Measurements from ENCODE around the gene HDLBP.

HDLBP gene

GRCh38 chr2:241249654-241250053 is 65.8 kb downstream of the HDLBP start:
- no peak overlapping the region for H3K4me3 ChIP-seq (ENCODE audit: low read length)

GRCh38 chr2:241248897-241249296 is 66.6 kb downstream of the HDLBP start:
- TF ChIP-seq ZNF274 (IDR thresholded peaks at IDR 0.05; ENCODE audit: low read depth, low read length): no peak
- H3K4me3 ChIP-seq (ENCODE audit: low read length): no peak overlapping the region

More at GRCh38 chr2:241249654-241250053, 65.8 kb downstream of the HDLBP start:
- TF ChIP-seq ZNF274 (IDR thresholded peaks at IDR 0.05; ENCODE audit: low read depth, low read length): no peak

GRCh38 chr2:241248289-241248688 is 67.2 kb downstream of the HDLBP start:
- no peak overlapping the region for H3K4me3 ChIP-seq (ENCODE audit: low read length)
- no peak for TF ChIP-seq ZNF274 (IDR thresholded peaks at IDR 0.05; ENCODE audit: low read depth, low read length)

GRCh38 chr2:241244368-241244767 is 71.1 kb downstream of the HDLBP start:
- TF ChIP-seq ZNF274 (IDR thresholded peaks at IDR 0.05; ENCODE audit: low read depth, low read length): no peak
- H3K4me3 ChIP-seq (ENCODE audit: low read length): no peak overlapping the region

- H3K4me3 ChIP-seq (ENCODE audit: low read length): no peak overlapping the region
- no peak for TF ChIP-seq ZNF274 (IDR thresholded peaks at IDR 0.05; ENCODE audit: low read depth, low read length)
Measured at GRCh38 chr2:241242306-241242705, 73.2 kb downstream of the HDLBP start.

- no peak overlapping the region for H3K4me3 ChIP-seq (ENCODE audit: low read length)
- TF ChIP-seq ZNF274 (IDR thresholded peaks at IDR 0.05; ENCODE audit: low read depth, low read length): no peak
Measured at GRCh38 chr2:241241669-241242068, 73.8 kb downstream of the HDLBP start.

GRCh38 chr2:241240320-241241004 is 75.0 kb downstream of the HDLBP start:
- no peak for TF ChIP-seq ZNF274 (IDR thresholded peaks at IDR 0.05; ENCODE audit: low read depth, low read length)
- no peak overlapping the region for H3K4me3 ChIP-seq (ENCODE audit: low read length)

- no peak overlapping the region for H3K4me3 ChIP-seq (ENCODE audit: low read length)
- TF ChIP-seq ZNF274 (IDR thresholded peaks at IDR 0.05; ENCODE audit: low read depth, low read length): no peak
Measured at GRCh38 chr2:241239552-241240202, 75.8 kb downstream of the HDLBP start.

GRCh38 chr2:241238693-241239198 is 76.7 kb downstream of the HDLBP start:
- TF ChIP-seq ZNF274 (IDR thresholded peaks at IDR 0.05; ENCODE audit: low read depth, low read length): no peak
- no peak overlapping the region for H3K4me3 ChIP-seq (ENCODE audit: low read length)

- no peak for TF ChIP-seq ZNF274 (IDR thresholded peaks at IDR 0.05; ENCODE audit: low read depth, low read length)
- H3K4me3 ChIP-seq (ENCODE audit: low read length): no peak overlapping the region
Measured at GRCh38 chr2:241237949-241238371, 77.5 kb downstream of the HDLBP start.

- H3K4me3 ChIP-seq (ENCODE audit: low read length): no peak overlapping the region
- TF ChIP-seq ZNF274 (IDR thresholded peaks at IDR 0.05; ENCODE audit: low read depth, low read length): no peak
Measured at GRCh38 chr2:241237047-241237446, 78.4 kb downstream of the HDLBP start.

GRCh38 chr2:241235859-241236593 is 79.4 kb downstream of the HDLBP start:
- TF ChIP-seq ZNF274 (IDR thresholded peaks at IDR 0.05; ENCODE audit: low read depth, low read length): no peak
- H3K4me3 ChIP-seq (ENCODE audit: low read length): no peak overlapping the region

GRCh38 chr2:241234962-241235740 is 80.3 kb downstream of the HDLBP start:
- TF ChIP-seq ZNF274 (IDR thresholded peaks at IDR 0.05; ENCODE audit: low read depth, low read length): no peak
- H3K4me3 ChIP-seq (ENCODE audit: low read length): no peak overlapping the region
